ENCODE data around the gene SSUH2.

SSUH2 gene

GRCh38 chr3:8651418-8652323, 7.1 kb upstream of the SSUH2 start:
- H3K9ac ChIP-seq (ENCODE audit: low read length): no peak overlapping the region
- TF ChIP-seq, protein P1, sequence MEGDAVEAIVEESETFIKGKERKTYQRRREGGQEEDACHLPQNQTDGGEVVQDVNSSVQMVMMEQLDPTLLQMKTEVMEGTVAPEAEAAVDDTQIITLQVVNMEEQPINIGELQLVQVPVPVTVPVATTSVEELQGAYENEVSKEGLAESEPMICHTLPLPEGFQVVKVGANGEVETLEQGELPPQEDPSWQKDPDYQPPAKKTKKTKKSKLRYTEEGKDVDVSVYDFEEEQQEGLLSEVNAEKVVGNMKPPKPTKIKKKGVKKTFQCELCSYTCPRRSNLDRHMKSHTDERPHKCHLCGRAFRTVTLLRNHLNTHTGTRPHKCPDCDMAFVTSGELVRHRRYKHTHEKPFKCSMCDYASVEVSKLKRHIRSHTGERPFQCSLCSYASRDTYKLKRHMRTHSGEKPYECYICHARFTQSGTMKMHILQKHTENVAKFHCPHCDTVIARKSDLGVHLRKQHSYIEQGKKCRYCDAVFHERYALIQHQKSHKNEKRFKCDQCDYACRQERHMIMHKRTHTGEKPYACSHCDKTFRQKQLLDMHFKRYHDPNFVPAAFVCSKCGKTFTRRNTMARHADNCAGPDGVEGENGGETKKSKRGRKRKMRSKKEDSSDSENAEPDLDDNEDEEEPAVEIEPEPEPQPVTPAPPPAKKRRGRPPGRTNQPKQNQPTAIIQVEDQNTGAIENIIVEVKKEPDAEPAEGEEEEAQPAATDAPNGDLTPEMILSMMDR (IDR thresholded peaks at IDR 0.05; ENCODE audit: insufficient read depth, low read length, poor library complexity, severe bottlenecking): no peak
- no peak for TF ChIP-seq EZH2phosphoT487 (conservative IDR thresholded peaks at IDR 0.05; ENCODE audit: low read length)
- H3K36me3 ChIP-seq (ENCODE audit: low read length): no peaks in the 10 kb centered on the region
- H3K27me3 ChIP-seq (ENCODE audit: low read length): no peaks in the 10 kb centered on the region
- H3K4me2 ChIP-seq (ENCODE audit: low read depth, low read length, poor library complexity, severe bottlenecking): no peak overlapping the region
- H4K20me1 ChIP-seq (ENCODE audit: low read depth, low read length): no peaks in the 10 kb centered on the region
- H3K27ac ChIP-seq (ENCODE audit: low read depth, low read length): no peak overlapping the region
- H3K4me3 ChIP-seq (ENCODE audit: insufficient read depth, low read length, poor library complexity, severe bottlenecking): no peak overlapping the region
- H3K9me3 ChIP-seq (ENCODE audit: insufficient read depth, low read length): no peaks in the 10 kb centered on the region
- no peak overlapping the region for H2AFZ ChIP-seq (ENCODE audit: low read depth, low read length, severe bottlenecking)
- no peaks in the 10 kb centered on the region for H3K79me2 ChIP-seq (ENCODE audit: insufficient read depth, low read length)
- no peaks in the 10 kb centered on the region for H3K9me2 ChIP-seq (replicated peaks; ENCODE audit: insufficient read depth, low read length)
- no peaks in the 10 kb centered on the region for H3F3A ChIP-seq (ENCODE audit: insufficient read depth)

GRCh38 chr3:8650583-8651416, 6.2 kb upstream of the SSUH2 start:
- H3K9me3 ChIP-seq (ENCODE audit: insufficient read depth, low read length): no peaks in the 10 kb centered on the region
- no peaks in the 10 kb centered on the region for H3F3A ChIP-seq (ENCODE audit: insufficient read depth)
- H4K20me1 ChIP-seq (ENCODE audit: low read depth, low read length): no peaks in the 10 kb centered on the region
- TF ChIP-seq, protein P1 (IDR thresholded peaks at IDR 0.05; ENCODE audit: insufficient read depth, low read length, poor library complexity, severe bottlenecking): no peak
- no peak for TF ChIP-seq EZH2phosphoT487 (conservative IDR thresholded peaks at IDR 0.05; ENCODE audit: low read length)
- H3K9ac ChIP-seq (ENCODE audit: low read length): no peak overlapping the region
- no peak overlapping the region for H3K4me3 ChIP-seq (ENCODE audit: insufficient read depth, low read length, poor library complexity, severe bottlenecking)
- H3K36me3 ChIP-seq (ENCODE audit: low read length): no peaks in the 10 kb centered on the region
- H3K27me3 ChIP-seq (ENCODE audit: low read length): no peaks in the 10 kb centered on the region
- H3K27ac ChIP-seq (ENCODE audit: low read depth, low read length): no peak overlapping the region
- no peak overlapping the region for H3K4me2 ChIP-seq (ENCODE audit: low read depth, low read length, poor library complexity, severe bottlenecking)
- H2AFZ ChIP-seq (ENCODE audit: low read depth, low read length, severe bottlenecking): no peak overlapping the region
- H3K79me2 ChIP-seq (ENCODE audit: insufficient read depth, low read length): no peaks in the 10 kb centered on the region
- H3K9me2 ChIP-seq (replicated peaks; ENCODE audit: insufficient read depth, low read length): no peaks in the 10 kb centered on the region

DNA sequence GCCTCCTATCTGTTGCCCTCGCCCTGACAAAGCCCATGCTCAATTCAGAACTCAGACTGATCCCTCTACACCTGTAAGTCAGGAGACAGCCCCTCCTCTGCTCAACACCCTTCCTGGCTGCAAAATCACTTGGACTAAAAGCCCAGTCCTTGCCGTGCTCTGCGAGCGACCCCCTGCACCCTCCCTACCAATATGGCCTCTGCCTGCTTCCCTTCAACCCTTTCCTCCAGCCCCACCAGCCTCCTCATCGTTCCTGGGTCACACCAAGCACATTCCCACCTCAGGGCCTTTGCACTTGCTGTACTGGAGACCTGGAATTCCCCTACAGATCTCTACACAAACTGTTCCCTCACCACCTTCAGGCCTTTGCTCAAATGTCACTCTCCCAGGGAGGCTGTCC, 5.2 kb upstream of the SSUH2 start:
- H3K4me3 ChIP-seq (ENCODE audit: insufficient read depth, low read length, poor library complexity, severe bottlenecking): no peak overlapping the region
- H3K27ac ChIP-seq (ENCODE audit: low read depth, low read length): no peak overlapping the region
- TF ChIP-seq EZH2phosphoT487 (conservative IDR thresholded peaks at IDR 0.05; ENCODE audit: low read length): no peak
- TF ChIP-seq, protein P1 (IDR thresholded peaks at IDR 0.05; ENCODE audit: insufficient read depth, low read length, poor library complexity, severe bottlenecking): no peak
- H3K9me2 ChIP-seq (replicated peaks; ENCODE audit: insufficient read depth, low read length): no peaks in the 10 kb centered on the region
- no peak overlapping the region for H2AFZ ChIP-seq (ENCODE audit: low read depth, low read length, severe bottlenecking)
- no peaks in the 10 kb centered on the region for H3K79me2 ChIP-seq (ENCODE audit: insufficient read depth, low read length)
- H3F3A ChIP-seq (ENCODE audit: insufficient read depth): no peaks in the 10 kb centered on the region
- H3K4me2 ChIP-seq (ENCODE audit: low read depth, low read length, poor library complexity, severe bottlenecking): no peak overlapping the region
- H3K27me3 ChIP-seq (ENCODE audit: low read length): no peaks in the 10 kb centered on the region
- H3K9me3 ChIP-seq (ENCODE audit: insufficient read depth, low read length): no peaks in the 10 kb centered on the region
- no peak overlapping the region for H3K9ac ChIP-seq (ENCODE audit: low read length)
- H3K36me3 ChIP-seq (ENCODE audit: low read length): no peaks in the 10 kb centered on the region
- no peaks in the 10 kb centered on the region for H4K20me1 ChIP-seq (ENCODE audit: low read depth, low read length)

All from SU-DHL-6 (cell line).